ENCODE data around the gene ABCC6. TPM values are rescaled to one million over a fixed set of nuclear protein-coding genes. Genes with fewer than 3 reads are reported as not detected.
A peak's percentile ranks its signal among the peaks of the same experiment; 100 is the strongest.

Gene ABCC6
- total and polyA plus RNA-seq, 3 donors from 2014 or later = 0.87 to 1.5 (median 1.0) TPM

DNA sequence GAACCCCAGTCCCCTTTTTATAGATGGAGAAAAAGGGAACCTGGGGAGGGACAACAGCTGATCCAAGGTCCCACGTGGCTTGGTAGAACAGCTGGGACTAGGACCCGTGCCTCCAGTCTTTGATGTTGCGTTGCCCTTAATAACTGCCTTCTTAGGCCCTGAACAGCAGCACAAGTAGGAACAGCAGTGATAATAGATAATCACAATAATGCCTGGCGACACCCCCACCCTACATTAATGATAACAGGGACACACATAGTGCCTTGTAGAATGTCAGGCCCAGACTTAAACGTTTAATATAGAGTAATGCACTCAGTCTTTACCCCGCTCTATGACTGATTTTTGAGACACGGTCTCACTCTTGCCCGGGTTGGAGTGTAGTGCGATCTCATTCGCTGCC, 96.4 kb downstream of the ABCC6 start:
- no peaks in the 10 kb centered on the region for H3K9me3 ChIP-seq
- peak overlapping the region; percentile 26 to 30 for H3K27ac ChIP-seq
- DNase-seq = no peak
- no peaks in the 10 kb centered on the region for H3K36me3 ChIP-seq (ENCODE audit: low read depth, missing control alignments)
- intact Hi-C loops (cut with DNase I; ENCODE audit: low total_unique reads) = no loop called here
- H3K27me3 ChIP-seq = no peaks in the 10 kb centered on the region
- H3K4me3 ChIP-seq = no peak overlapping the region
- no peaks in the 10 kb centered on the region for H3K4me1 ChIP-seq
- WGBS, 2 donors = 71 to 79% methylated on average over 10 of the region's 10 CpGs
- TF ChIP-seq, protein P1, sequence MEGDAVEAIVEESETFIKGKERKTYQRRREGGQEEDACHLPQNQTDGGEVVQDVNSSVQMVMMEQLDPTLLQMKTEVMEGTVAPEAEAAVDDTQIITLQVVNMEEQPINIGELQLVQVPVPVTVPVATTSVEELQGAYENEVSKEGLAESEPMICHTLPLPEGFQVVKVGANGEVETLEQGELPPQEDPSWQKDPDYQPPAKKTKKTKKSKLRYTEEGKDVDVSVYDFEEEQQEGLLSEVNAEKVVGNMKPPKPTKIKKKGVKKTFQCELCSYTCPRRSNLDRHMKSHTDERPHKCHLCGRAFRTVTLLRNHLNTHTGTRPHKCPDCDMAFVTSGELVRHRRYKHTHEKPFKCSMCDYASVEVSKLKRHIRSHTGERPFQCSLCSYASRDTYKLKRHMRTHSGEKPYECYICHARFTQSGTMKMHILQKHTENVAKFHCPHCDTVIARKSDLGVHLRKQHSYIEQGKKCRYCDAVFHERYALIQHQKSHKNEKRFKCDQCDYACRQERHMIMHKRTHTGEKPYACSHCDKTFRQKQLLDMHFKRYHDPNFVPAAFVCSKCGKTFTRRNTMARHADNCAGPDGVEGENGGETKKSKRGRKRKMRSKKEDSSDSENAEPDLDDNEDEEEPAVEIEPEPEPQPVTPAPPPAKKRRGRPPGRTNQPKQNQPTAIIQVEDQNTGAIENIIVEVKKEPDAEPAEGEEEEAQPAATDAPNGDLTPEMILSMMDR (IDR thresholded peaks at IDR 0.05) = no peak
- TF ChIP-seq POLR2A (IDR thresholded peaks at IDR 0.05) = no peak

GRCh38 chr16:16124974-16125373, 98.3 kb downstream of the ABCC6 start:
- H3K27ac ChIP-seq = no peak overlapping the region

GRCh38 chr16:16124438-16124837, 98.9 kb downstream of the ABCC6 start:
- TF ChIP-seq, protein P1 (IDR thresholded peaks at IDR 0.05) = no peak
- TF ChIP-seq POLR2A (IDR thresholded peaks at IDR 0.05) = no peak
- no peaks in the 10 kb centered on the region for H3K9me3 ChIP-seq
- peaks cover 4% of the 10 kb centered on the region for H3K4me1 ChIP-seq
- H3K27me3 ChIP-seq = no peaks in the 10 kb centered on the region
- no peak overlapping the region for H3K4me3 ChIP-seq
- H3K36me3 ChIP-seq (ENCODE audit: low read depth, missing control alignments) = no peaks in the 10 kb centered on the region
- no peak for DNase-seq
- 91 to 94% methylated on average over 10 of the region's 10 CpGs for WGBS, 2 donors
- intact Hi-C loops (cut with DNase I; ENCODE audit: low total_unique reads) = no loop called here
- no peak overlapping the region for H3K27ac ChIP-seq

More at GRCh38 chr16:16124974-16125373, 98.3 kb downstream of the ABCC6 start:
- intact Hi-C loops (cut with DNase I; ENCODE audit: low total_unique reads) = no loop called here
- Histone ChIP-seq H3K9me3 (no peaks in the 10 kb centered on the region), H3K4me1 (peaks cover 1% of the 10 kb centered on the region), H3K27me3 (no peaks in the 10 kb centered on the region), H3K4me3 (no peak overlapping the region), H3K36me3 (ENCODE audit: low read depth, missing control alignments) (no peaks in the 10 kb centered on the region)
- TF ChIP-seq, protein P1 (IDR thresholded peaks at IDR 0.05) = no peak
- no peak for TF ChIP-seq POLR2A (IDR thresholded peaks at IDR 0.05)
- no peak for DNase-seq
- 92 to 100% methylated on average over 3 of the region's 3 CpGs for WGBS, 2 donors

DNA sequence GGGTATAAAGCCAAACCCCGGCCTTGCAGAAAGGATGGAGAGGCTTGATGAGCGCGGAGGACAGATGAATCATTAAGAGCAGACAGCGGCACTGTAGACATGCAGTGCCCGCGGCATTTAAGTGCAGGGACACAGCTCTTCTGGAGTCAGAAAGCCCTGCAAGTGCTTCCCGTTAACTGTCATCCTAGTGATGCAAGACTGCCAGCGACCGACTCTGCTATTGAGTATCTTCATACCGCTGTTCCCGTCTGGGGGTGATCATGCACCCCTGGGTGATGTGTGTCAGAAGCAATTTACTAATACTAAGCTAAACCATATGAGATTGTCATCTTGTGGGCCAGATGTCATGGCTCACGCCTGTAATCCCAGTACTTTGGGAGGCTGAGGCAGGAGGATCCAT, 101.0 kb downstream of the ABCC6 start:
- no peaks in the 10 kb centered on the region for H3K36me3 ChIP-seq (ENCODE audit: low read depth, missing control alignments)
- intact Hi-C loops (cut with DNase I; ENCODE audit: low total_unique reads) = no loop called here
- no peak for DNase-seq
- TF ChIP-seq, protein P1 (IDR thresholded peaks at IDR 0.05) = no peak
- TF ChIP-seq POLR2A (IDR thresholded peaks at IDR 0.05) = no peak
- peaks cover 4% of the 10 kb centered on the region for H3K4me1 ChIP-seq
- no peaks in the 10 kb centered on the region for H3K27me3 ChIP-seq
- no peak overlapping the region for H3K27ac ChIP-seq
- H3K9me3 ChIP-seq = no peaks in the 10 kb centered on the region
- WGBS, 2 donors = 92 to 97% methylated on average over 12 of the region's 12 CpGs
- H3K4me3 ChIP-seq = no peak overlapping the region

- H3K4me3 ChIP-seq = no peak overlapping the region
- intact Hi-C loops (cut with DNase I; ENCODE audit: low total_unique reads) = no loop called here
- no peaks in the 10 kb centered on the region for H3K36me3 ChIP-seq (ENCODE audit: low read depth, missing control alignments)
- H3K27me3 ChIP-seq = no peaks in the 10 kb centered on the region
- H3K27ac ChIP-seq = no peak overlapping the region
- TF ChIP-seq, protein P1 (IDR thresholded peaks at IDR 0.05) = no peak
- no peak for TF ChIP-seq POLR2A (IDR thresholded peaks at IDR 0.05)
- H3K4me1 ChIP-seq = peaks cover 4% of the 10 kb centered on the region
- H3K9me3 ChIP-seq = no peaks in the 10 kb centered on the region
- 88 to 91% methylated on average over 6 of the region's 6 CpGs for WGBS, 2 donors
- DNase-seq = no peak
Measured at GRCh38 chr16:16121185-16121727, 102.0 kb downstream of the ABCC6 start.

Data from testis (tissue), 3 donors.